ENCODE results near the gene SLC22A14.
"Not testable (repeated sequence)": the region's sequence is repeated elsewhere in the genome, so short reads cannot be mapped to it uniquely, and the experiment has no call there.

Gene SLC22A14, protein sequence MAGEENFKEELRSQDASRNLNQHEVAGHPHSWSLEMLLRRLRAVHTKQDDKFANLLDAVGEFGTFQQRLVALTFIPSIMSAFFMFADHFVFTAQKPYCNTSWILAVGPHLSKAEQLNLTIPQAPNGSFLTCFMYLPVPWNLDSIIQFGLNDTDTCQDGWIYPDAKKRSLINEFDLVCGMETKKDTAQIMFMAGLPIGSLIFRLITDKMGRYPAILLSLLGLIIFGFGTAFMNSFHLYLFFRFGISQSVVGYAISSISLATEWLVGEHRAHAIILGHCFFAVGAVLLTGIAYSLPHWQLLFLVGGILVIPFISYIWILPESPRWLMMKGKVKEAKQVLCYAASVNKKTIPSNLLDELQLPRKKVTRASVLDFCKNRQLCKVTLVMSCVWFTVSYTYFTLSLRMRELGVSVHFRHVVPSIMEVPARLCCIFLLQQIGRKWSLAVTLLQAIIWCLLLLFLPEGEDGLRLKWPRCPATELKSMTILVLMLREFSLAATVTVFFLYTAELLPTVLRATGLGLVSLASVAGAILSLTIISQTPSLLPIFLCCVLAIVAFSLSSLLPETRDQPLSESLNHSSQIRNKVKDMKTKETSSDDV

DNA sequence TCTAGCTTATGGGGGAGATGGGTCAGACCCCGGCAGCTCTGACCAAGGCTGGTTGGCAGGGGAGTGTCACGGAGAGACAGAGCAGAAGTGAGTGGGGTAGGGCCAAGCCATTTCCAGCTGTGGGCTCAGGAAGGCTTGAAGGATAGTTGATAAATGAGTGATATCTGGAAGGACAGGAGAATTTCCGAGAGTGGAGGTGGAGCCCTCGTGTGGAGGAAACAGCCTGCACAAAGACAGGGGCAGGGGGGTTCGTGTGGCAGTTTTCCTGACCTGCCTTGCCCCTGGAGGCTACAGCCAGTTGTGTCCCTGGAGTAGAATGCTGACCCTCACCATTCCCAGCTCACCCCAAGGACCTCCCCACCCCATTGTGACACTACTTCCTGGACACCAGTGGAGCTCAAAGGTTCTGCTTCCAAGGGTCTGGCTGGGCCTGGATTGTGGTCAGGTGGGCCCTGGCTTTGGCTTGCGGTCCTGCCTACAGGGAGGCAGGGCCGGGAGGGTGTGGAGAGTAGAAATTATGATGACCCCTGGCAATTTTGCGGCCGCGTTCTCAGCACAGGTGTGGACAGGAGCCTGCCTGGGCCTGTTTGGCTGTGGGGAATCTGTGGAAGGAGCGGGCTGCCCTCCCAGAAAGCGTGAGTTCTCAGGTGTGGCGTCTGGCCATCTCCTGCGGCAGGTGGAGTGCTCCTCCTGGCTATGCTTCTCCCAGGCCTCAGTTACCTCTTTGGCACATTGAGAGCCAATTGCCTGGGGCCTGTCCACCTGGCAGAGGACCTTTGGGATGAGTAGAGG lies at the start of gene SLC22A14:
Gene SLC22A14, plus strand, starts transcription at position 400 of the 792 bp plus-strand sequence. CDS start 23,733 bp downstream, outside the sequence.
- intact Hi-C loops (cut with DNase I) = no loop called here
- DNase-seq = peak in 1 of 42 donors; percentile 31

DNA sequence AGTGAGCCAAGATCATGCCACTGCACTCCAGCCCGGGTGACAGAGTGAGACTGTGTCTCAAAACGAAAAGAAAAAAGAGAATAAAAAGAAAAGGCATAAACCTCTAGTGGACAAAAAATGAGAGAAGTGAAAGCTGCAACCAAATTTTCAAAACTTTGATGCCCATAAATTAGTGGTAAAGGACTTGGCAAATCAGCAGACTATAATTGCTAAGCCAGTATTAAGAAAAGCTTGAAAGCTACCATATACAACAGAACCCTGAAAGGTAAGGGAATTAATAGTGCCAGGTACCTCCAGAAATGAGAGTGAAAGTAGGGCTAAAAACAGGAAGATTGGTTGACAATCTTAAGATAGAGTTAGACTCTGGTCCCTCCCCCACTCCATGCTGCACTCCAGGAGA lies 49.4 kb upstream of the SLC22A14 start:
- intact Hi-C loops (cut with DNase I) = no loop called here
- DNase-seq = no peak

DNA sequence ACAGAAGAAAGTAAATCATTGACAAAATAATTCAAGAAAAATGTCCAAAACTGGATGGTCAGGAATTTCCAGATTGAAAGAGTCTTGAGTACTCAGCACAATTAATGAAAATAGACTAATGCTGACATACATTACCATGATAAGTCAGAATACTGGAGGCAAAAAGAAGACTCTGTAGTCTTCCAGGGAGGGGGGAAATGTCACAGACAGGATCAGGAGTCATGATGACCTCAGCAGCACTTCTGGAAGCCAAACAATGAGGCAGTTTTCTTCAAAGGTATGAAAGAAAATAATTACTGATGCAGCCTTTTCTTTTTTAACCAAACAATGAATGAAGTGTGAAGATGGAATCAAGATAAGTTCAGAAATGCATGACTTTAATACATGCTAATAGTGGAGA lies 46.6 kb upstream of the SLC22A14 start:
- intact Hi-C loops (cut with DNase I) = no loop called here

DNA sequence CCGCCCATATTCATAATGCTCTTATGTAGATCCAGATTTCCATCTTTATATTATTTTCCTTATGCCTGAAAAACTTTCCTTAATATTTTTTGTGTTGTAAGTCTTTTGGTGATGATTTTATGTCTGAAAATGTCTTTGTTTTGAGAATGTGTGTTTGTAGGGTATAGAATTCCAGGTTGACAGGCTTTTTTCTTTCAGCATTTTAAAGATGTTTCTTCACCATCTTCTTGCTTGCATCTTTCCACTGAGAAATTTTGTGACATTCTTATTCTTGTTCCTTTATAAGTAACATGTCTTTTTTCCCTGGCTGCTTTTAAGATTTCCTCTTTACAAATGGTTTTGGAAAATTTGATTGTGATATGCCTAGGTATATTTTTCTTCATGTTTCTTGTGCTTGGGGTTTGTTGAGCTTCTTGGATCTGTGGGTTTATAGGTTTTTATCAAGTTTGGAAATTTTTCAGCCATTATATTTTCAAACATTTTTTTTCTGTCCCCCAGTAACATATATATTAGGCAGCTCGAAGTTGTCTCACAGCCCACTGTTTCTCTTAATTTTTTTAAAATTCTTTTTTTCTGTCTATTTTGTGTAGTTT lies 43.6 kb upstream of the SLC22A14 start:
- intact Hi-C loops (cut with DNase I) = no loop called here

More for the DNA sequence above, 46.6 kb upstream of the SLC22A14 start:
- no peak for DNase-seq

DNA sequence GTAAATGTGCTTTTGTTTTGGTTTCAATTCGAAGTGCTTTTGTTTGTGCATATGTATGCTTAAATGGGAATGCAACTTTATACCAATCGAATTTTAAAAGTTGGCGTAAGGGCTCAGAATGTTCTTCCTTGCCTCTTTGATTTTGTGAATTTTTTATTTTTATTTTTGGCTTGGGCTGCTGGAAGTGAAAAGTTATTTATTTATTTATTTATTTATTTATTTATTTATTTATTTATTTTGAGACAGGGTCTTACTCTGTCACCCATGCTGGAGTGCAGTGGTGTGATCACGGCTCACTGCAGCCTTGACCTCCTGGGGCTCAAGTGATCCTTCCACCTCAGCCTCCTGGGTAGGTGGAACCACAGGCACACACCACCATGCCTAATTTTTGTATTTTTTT lies 39.3 kb upstream of the SLC22A14 start:
- intact Hi-C loops (cut with DNase I); DNase-seq: not testable (repeated sequence)

More for the DNA sequence above, 43.6 kb upstream of the SLC22A14 start:
- DNase-seq = no peak

DNA sequence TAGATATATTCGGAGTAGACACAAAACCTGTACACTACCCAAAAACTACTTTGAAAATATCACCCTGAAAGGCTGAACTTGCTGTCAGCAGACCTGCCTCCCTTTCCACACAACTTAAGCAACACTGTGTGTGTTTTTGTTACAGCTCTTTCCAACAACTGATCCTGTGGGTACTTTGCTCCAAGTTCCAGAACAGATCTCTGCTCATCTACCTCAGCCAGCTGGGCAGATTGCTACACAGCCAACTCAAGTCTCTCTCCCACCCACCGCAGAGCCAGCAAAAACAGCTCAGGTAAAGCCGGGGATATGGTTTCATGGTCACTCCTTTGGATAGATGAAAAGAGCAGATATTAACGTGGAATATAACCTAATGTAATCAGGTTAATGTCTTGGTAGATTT lies 36.2 kb upstream of the SLC22A14 start:
- intact Hi-C loops (cut with DNase I) = no loop called here
- no peak for DNase-seq

DNA sequence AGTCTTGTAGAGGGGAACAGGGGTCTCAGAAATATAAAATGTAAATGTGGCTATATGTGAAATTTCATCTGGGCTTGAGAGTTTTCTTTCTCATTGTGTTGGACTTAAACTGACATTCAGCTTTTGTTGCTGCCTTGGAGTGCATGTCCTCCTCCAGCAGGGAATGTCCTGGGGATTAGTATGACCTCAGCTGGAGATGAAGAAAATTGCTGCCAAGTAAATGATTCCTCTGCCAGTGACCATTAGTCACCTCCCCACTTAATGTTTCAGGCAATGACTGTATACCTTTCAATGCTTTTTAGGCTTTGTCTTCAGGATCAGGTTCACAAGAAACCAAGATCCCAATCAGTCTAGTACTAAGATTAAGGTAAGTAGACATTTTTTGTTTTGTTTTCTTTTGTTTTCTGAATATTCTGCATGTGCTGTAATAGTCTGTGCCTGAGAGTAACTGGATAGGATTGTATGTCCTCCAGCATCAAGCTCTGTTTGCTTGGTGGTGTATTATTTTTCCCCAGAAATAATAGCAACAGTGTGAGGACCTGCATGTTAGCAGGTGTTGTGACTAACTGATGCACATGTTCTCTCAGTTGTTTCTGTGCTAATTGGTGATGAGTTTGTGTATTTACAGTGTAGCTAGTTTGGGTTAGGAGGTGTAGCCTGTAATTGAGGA lies 34.6 kb upstream of the SLC22A14 start:
- intact Hi-C loops (cut with DNase I) = no loop called here
- DNase-seq = peak in 1 of 42 donors; percentile 40

DNA sequence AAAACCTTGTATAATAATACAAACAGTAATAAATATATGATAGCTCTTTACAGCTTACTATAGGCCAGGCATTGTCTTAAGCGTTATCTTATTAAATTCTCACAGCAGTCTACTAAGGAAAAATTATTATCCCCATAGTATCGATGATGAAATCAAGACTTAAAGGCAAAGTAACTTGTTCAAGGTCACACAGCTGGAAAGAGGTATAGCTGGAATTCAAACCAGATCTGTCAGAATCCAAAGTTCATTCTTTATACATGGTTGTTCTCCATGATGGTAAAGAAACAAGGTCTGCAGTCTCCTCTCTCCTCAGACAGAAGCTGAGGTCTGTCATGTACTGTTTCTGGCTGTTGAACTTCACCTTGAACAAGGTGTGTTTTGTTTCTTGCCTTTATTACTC lies 31.9 kb upstream of the SLC22A14 start:
- no peak for DNase-seq

DNA sequence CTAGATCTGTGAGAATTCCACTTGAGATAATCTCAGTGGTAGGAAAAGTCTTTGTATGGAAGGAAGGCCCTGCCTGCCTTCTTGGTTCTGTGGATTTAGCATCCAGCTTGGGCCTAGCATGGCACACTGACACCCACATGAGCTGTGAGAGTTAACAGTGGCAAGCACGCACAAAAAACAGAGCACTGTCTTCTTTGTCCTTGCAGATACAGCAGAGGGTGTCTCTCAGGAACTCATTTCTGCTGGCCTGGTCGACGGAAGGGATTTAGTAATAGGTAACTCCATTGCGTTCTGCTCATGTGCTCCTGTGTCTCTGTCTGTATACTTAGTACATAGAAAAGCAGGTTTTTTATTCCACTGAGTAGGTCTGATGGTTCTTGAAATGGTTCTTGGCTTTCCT lies 30.9 kb upstream of the SLC22A14 start:
- intact Hi-C loops (cut with DNase I) = no loop called here
- no peak for DNase-seq

More for the DNA sequence above, 31.9 kb upstream of the SLC22A14 start:
- intact Hi-C loops (cut with DNase I) = no loop called here

DNA sequence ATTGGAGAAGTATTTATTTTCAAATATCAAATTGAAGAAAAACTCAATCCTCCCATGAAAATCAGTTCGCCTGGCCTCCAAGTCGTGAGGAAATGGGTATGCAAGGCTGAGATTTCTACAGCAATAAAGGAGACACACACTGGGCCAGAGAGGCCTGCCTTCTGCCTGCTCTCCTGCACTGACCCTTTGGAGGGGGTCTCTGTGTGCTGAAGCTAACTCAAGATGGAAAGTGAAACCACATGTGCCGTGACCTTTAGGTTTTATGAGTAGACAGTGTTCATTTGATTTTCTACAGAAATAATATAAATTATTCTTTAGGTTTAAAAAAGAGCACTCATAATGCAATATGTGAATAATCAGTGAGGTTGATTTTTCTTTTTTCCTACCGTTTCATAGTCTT lies 28.4 kb upstream of the SLC22A14 start:
- intact Hi-C loops (cut with DNase I) = no loop called here
- no peak for DNase-seq

DNA sequence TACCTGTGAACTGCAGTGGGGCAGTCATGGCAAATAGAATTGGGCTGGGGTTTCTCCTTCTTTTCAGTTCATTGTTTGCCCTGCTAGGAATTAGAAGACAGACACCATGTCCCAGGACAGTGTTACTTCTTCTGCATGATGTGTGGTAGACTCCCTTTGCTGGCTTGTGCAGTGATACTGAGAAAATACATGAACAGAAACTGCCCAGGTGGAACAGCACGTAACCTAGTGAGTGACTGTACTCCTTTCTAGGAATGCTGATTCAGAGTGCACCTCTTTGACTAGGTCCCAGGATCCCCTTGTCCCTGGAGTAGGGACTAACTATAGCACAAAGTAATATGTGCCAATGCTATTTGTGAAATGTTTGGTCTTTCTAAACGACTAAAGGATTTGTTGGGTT lies 27.2 kb upstream of the SLC22A14 start:
- intact Hi-C loops (cut with DNase I) = no loop called here

DNA sequence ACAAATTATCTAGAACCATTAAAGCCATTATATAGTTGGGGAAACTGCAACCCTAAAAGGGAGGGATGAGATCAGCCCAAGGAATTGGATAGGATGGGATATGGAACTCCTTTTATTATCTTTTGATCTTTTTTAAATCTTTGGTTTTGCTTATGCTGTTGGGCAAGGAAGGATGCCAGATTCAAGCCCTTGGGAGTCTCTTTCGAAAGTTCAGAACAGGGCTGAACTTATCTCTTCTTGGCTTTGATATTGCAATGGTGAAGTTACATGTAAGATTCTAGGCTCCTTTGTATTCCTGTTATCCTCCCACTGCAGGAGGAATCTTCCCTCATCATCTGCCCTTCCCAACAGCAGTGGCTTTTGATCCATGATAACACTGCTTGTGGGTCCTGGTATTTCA lies 26.5 kb upstream of the SLC22A14 start:
- intact Hi-C loops (cut with DNase I) = no loop called here
- no peak for DNase-seq

More for the DNA sequence above, 27.2 kb upstream of the SLC22A14 start:
- DNase-seq = no peak

DNA sequence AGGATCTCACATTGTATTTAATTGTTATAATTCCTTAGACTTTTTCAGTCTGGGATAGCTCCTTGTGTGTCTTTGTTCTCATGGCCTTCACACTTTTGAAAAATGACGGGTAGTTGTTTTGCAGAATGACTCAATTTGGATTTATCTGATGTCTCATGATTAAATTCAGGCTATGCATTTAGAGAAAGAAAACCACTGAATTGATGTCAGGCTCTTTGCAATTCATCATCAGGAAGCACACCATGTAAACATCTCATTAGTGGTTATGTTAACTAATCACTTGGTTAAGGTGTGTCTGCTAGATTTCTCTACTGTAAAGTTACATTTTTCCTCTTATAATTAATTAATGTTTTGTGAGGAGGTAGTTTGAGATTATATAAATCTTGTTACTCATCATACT lies 24.5 kb upstream of the SLC22A14 start:
- DNase-seq = no peak
- intact Hi-C loops (cut with DNase I) = no loop called here

DNA sequence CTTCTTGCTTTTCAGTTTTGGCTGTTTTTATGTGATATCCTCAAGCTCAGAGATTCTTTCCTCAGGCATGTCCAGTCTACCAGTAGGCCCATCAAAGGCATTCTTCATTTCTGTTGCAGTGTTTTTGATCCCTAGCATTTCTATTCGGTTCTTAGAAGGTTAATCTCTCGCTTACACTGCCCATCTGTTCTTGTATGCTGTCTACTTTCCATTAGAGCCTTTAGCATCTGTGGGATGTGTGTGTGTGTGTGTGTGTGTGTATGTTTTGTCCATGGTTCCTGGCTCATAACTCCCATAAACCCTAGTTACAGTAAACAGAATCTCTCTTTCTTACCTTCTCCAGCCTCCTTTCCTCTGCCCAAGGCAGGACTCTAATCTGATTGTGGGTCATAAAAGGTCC lies 21.6 kb upstream of the SLC22A14 start:
- intact Hi-C loops (cut with DNase I) = no loop called here
- no peak for DNase-seq

DNA sequence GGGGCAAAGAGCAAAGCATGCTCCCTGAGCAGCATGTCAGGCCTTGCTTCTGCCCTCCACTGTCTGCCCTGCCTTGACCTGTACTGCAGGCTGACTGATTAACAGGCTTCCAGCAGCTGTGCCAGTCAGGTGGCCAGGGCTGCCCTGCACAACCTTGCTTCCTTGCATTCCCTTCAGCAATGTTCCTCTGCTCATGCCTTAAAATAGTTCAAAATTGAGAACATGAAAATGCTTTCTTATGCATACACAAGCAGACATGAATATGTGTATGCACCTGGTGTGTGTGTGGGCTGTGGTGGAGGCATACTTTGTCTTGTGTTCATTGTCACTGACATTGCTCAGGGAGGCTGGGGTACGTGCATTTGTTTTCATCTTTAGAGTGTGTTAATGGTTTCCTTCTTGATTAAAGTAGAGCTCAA lies 17.7 kb upstream of the SLC22A14 start:
- peak in 19 of 42 donors; percentile 7 to 52 (median 17) for DNase-seq
- intact Hi-C loops (cut with DNase I) = no loop called here

DNA sequence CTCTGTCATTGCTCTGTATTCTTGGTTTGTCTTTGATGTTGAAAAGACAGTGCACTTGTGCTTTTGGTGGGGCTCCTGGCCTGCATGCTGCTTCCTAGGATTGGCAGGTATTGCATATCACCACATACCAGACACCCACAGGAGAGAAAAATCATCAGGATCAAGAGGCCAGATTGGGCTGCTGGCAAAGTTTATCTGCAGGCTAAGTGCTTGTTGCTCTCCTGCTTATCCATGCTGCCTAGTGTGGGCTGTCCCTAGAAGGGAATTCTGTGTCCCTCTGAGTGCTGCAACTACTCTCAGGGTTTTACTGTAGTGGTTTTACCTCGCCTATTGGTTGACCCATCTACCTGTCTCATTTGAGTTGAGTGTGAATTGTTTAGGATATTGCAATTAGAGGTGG lies 17.3 kb upstream of the SLC22A14 start:
- DNase-seq = peak in 1 of 42 donors; percentile 11
- intact Hi-C loops (cut with DNase I) = no loop called here

DNA sequence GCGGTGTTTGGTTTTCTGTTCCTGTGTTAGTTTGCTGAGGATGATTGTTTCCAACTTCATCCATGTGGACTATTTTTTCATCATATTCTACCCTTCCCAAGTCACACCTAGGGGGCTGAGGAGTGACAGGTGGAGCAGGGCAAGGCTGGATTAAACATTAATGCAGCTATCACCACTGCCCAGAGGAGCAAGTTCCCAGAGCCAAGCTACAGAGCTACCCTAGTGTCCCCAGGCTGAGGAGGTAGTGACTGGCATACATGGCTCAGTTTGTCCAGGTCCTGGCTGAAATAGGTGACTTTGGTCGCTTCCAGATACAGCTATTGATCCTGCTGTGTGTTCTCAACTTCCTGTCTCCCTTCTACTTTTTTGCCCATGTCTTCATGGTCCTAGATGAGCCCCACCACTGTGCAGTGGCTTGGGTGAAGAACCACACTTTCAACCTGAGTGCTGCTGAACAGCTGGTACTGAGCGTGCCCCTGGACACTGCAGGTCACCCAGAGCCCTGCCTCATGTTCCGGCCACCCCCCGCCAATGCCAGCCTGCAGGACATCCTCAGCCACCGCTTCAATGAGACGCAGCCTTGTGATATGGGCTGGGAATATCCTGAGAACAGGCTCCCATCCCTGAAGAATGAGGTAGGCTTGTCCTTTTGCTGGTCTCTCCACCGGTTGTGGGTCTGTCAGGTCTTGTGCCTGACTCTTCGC lies 16.3 kb upstream of the SLC22A14 start, which contains the start of gene SLC22A13:
Gene SLC22A13, plus strand, starts transcription at position 209 of the 704 bp plus-strand sequence. Its CDS starts 49 bp downstream, at position 258.
- no peak for DNase-seq
- intact Hi-C loops (cut with DNase I) = no loop called here

DNA sequence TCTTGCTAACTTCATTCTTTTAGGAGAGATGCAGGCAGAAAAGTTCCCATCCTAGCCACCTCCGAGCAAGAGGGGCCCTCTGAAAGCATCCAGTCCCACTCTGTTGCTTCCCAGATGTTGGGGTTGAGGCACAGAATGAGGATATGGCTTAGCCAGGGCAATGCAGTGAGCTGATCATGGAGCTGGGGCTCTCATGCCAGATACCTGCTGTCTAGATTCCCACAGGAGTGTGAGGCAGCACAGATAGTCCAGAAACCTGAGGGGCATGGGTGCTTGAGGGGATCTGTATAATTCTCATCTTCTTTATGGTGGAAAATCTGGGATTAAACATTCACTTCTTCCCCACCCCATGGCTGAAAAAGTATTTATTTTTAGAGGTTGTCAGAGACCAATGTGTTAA lies 15.3 kb upstream of the SLC22A14 start:
- intact Hi-C loops (cut with DNase I) = no loop called here
- no peak for DNase-seq

Data from head of caudate nucleus (tissue), 42 donors.